Measurements from ENCODE around the gene GALK2. TPM values are rescaled to one million over a fixed set of nuclear protein-coding genes. Genes with fewer than 3 reads are reported as not detected.
"Not testable (repeated sequence)": the region's sequence is repeated elsewhere in the genome, so short reads cannot be mapped to it uniquely, and the experiment has no call there.

The GALK2 gene
- total RNA-seq, 2 donors from 2014 or later: 23.3 to 25.2 TPM

GRCh38 chr15:49200347-49200746 lies 30.3 kb downstream of the GALK2 start:
- no peak overlapping the region for H3K4me3 Mint-ChIP-seq
- peaks cover 3% of the 10 kb centered on the region for H3K36me3 Mint-ChIP-seq (ENCODE audit: low read depth)

GRCh38 chr15:49208102-49208501 lies 38.1 kb downstream of the GALK2 start:
- not testable (repeated sequence) for H3K9me3 ChIP-seq (ENCODE audit: control insufficient read depth, low read length, poor library complexity, severe bottlenecking); H3K4me1 Mint-ChIP-seq; H3K4me3 Mint-ChIP-seq; H3K36me3 Mint-ChIP-seq (ENCODE audit: low read depth); H3K27ac Mint-ChIP-seq; H3K27me3 Mint-ChIP-seq; ATAC-seq; DNase-seq

More at GRCh38 chr15:49200347-49200746, 30.3 kb downstream of the GALK2 start:
- H3K4me1 Mint-ChIP-seq: peaks cover 26% of the 10 kb centered on the region
- ATAC-seq (no peak), DNase-seq (no peak)
- H3K27ac Mint-ChIP-seq: no peak overlapping the region
- no peaks in the 10 kb centered on the region for H3K27me3 Mint-ChIP-seq
- H3K9me3 ChIP-seq (ENCODE audit: control insufficient read depth, low read length, poor library complexity, severe bottlenecking): no peaks in the 10 kb centered on the region

GRCh38 chr15:49212897-49213296 lies 42.9 kb downstream of the GALK2 start:
- H3K27ac Mint-ChIP-seq: no peak overlapping the region
- no peak overlapping the region for H3K4me3 Mint-ChIP-seq
- H3K9me3 ChIP-seq (ENCODE audit: control insufficient read depth, low read length, poor library complexity, severe bottlenecking): no peaks in the 10 kb centered on the region
- H3K27me3 Mint-ChIP-seq: no peaks in the 10 kb centered on the region
- peaks cover 4% of the 10 kb centered on the region for H3K36me3 Mint-ChIP-seq (ENCODE audit: low read depth)
- no peak for DNase-seq
- no peak for ATAC-seq
- peaks cover 20% of the 10 kb centered on the region for H3K4me1 Mint-ChIP-seq

GRCh38 chr15:49215768-49216739 lies 46.0 kb downstream of the GALK2 start:
- Mint-ChIP-seq H3K27ac (peak overlapping the region; percentile 53), H3K4me3 (no peak overlapping the region), H3K27me3 (no peaks in the 10 kb centered on the region), H3K36me3 (ENCODE audit: low read depth) (peaks cover 8% of the 10 kb centered on the region), H3K4me1 (peaks cover 25% of the 10 kb centered on the region)
- no peak for ATAC-seq
- DNase-seq: no peak
- no peaks in the 10 kb centered on the region for H3K9me3 ChIP-seq (ENCODE audit: control insufficient read depth, low read length, poor library complexity, severe bottlenecking)

- peaks cover 10% of the 10 kb centered on the region for H3K4me1 Mint-ChIP-seq
- ATAC-seq: no peak
- H3K4me3 Mint-ChIP-seq: no peak overlapping the region
- no peak for DNase-seq
- H3K27ac Mint-ChIP-seq: no peak overlapping the region
- H3K9me3 ChIP-seq (ENCODE audit: control insufficient read depth, low read length, poor library complexity, severe bottlenecking): no peaks in the 10 kb centered on the region
- no peaks in the 10 kb centered on the region for H3K27me3 Mint-ChIP-seq
- H3K36me3 Mint-ChIP-seq (ENCODE audit: low read depth): peaks cover 9% of the 10 kb centered on the region
Observed at GRCh38 chr15:49223536-49224274, 53.7 kb downstream of the GALK2 start.

GRCh38 chr15:49225572-49226281 lies 55.7 kb downstream of the GALK2 start:
- no peaks in the 10 kb centered on the region for H3K27me3 Mint-ChIP-seq
- no peak for DNase-seq
- H3K4me1 Mint-ChIP-seq: peaks cover 8% of the 10 kb centered on the region
- H3K36me3 Mint-ChIP-seq (ENCODE audit: low read depth): peaks cover 6% of the 10 kb centered on the region
- no peak for ATAC-seq
- H3K9me3 ChIP-seq (ENCODE audit: control insufficient read depth, low read length, poor library complexity, severe bottlenecking): no peaks in the 10 kb centered on the region
- no peak overlapping the region for H3K4me3 Mint-ChIP-seq
- H3K27ac Mint-ChIP-seq: no peak overlapping the region

- H3K36me3 Mint-ChIP-seq (ENCODE audit: low read depth): peaks cover 9% of the 10 kb centered on the region
- H3K27ac Mint-ChIP-seq: no peak overlapping the region
- no peaks in the 10 kb centered on the region for H3K27me3 Mint-ChIP-seq
- H3K4me1 Mint-ChIP-seq: peaks cover 8% of the 10 kb centered on the region
- no peak for DNase-seq
- ATAC-seq: no peak
- no peak overlapping the region for H3K4me3 Mint-ChIP-seq
- H3K9me3 ChIP-seq (ENCODE audit: control insufficient read depth, low read length, poor library complexity, severe bottlenecking): peaks cover 2% of the 10 kb centered on the region
Observed at GRCh38 chr15:49227602-49228001, 57.6 kb downstream of the GALK2 start.

GRCh38 chr15:49229922-49230321 lies 59.9 kb downstream of the GALK2 start:
- Mint-ChIP-seq H3K4me1 (peaks cover 12% of the 10 kb centered on the region), H3K4me3 (no peak overlapping the region), H3K27ac (no peak overlapping the region), H3K27me3 (no peaks in the 10 kb centered on the region), H3K36me3 (ENCODE audit: low read depth) (peaks cover 19% of the 10 kb centered on the region)
- peaks cover 2% of the 10 kb centered on the region for H3K9me3 ChIP-seq (ENCODE audit: control insufficient read depth, low read length, poor library complexity, severe bottlenecking)
- DNase-seq (no peak), ATAC-seq (no peak)

- Mint-ChIP-seq H3K36me3 (ENCODE audit: low read depth) (peaks cover 15% of the 10 kb centered on the region), H3K27me3 (no peaks in the 10 kb centered on the region), H3K4me3 (no peak overlapping the region), H3K27ac (peak overlapping the region; percentile 5), H3K4me1 (peaks cover 15% of the 10 kb centered on the region)
- DNase-seq (no peak), ATAC-seq (no peak)
- H3K9me3 ChIP-seq (ENCODE audit: control insufficient read depth, low read length, poor library complexity, severe bottlenecking): peaks cover 2% of the 10 kb centered on the region
Observed at GRCh38 chr15:49232236-49232806, 62.3 kb downstream of the GALK2 start.

GRCh38 chr15:49235446-49236124 lies 65.5 kb downstream of the GALK2 start:
- no peaks in the 10 kb centered on the region for H3K27me3 Mint-ChIP-seq
- peak in 1 of 3 donors; percentile 30 for DNase-seq
- H3K4me1 Mint-ChIP-seq: peaks cover 15% of the 10 kb centered on the region
- H3K4me3 Mint-ChIP-seq: no peak overlapping the region
- peaks cover 2% of the 10 kb centered on the region for H3K9me3 ChIP-seq (ENCODE audit: control insufficient read depth, low read length, poor library complexity, severe bottlenecking)
- ATAC-seq: peak; percentile 72
- H3K27ac Mint-ChIP-seq: no peak overlapping the region
- peaks cover 15% of the 10 kb centered on the region for H3K36me3 Mint-ChIP-seq (ENCODE audit: low read depth)

GRCh38 chr15:49236869-49237268 lies 66.8 kb downstream of the GALK2 start:
- no peak overlapping the region for H3K4me3 Mint-ChIP-seq
- DNase-seq (no peak), ATAC-seq (no peak)
- H3K9me3 ChIP-seq (ENCODE audit: control insufficient read depth, low read length, poor library complexity, severe bottlenecking): peaks cover 2% of the 10 kb centered on the region
- no peaks in the 10 kb centered on the region for H3K27me3 Mint-ChIP-seq
- H3K27ac Mint-ChIP-seq: no peak overlapping the region
- peaks cover 10% of the 10 kb centered on the region for H3K36me3 Mint-ChIP-seq (ENCODE audit: low read depth)
- peaks cover 15% of the 10 kb centered on the region for H3K4me1 Mint-ChIP-seq

- DNase-seq: no peak
- no peak overlapping the region for H3K4me3 Mint-ChIP-seq
- H3K9me3 ChIP-seq (ENCODE audit: control insufficient read depth, low read length, poor library complexity, severe bottlenecking): no peaks in the 10 kb centered on the region
Observed at GRCh38 chr15:49238342-49238741, 68.3 kb downstream of the GALK2 start.

More at GRCh38 chr15:49238342-49238741, 68.3 kb downstream of the GALK2 start:
- Mint-ChIP-seq H3K27ac (no peak overlapping the region), H3K4me1 (peaks cover 12% of the 10 kb centered on the region), H3K27me3 (no peaks in the 10 kb centered on the region), H3K36me3 (ENCODE audit: low read depth) (peaks cover 6% of the 10 kb centered on the region)
- ATAC-seq: no peak

Measured in T-helper 17 cell (primary cell).